Measurements from ENCODE around the gene CDCA5. TPM values are rescaled to one million over a fixed set of nuclear protein-coding genes. Genes with fewer than 3 reads are reported as not detected.

The CDCA5 gene
- total RNA-seq = 6.1 and 17.3 TPM in 2 replicates

GRCh38 chr11:65083834-65084597, at the start of gene CDCA5, which contains the start of gene ZFPL1:
TSS of gene CDCA5 (minus strand) at chr11:65084040. CDS start at chr11:65083978, 62 bp downstream.
TSS of gene ZFPL1 (plus strand) at chr11:65084222. CDS start at chr11:65084699, 477 bp downstream.

GRCh38 chr11:65121865-65122696, 38.2 kb upstream of the CDCA5 start, which contains the start of the genes FAU and MRPL49:
TSS of gene FAU (minus strand) at chr11:65122134. CDS start at chr11:65121813, 321 bp downstream.
TSS of gene MRPL49 (plus strand) at chr11:65122321. CDS start at chr11:65122347, 26 bp downstream.

GRCh38 chr11:65117206-65118096, 33.6 kb upstream of the CDCA5 start, which contains the start of gene ZNHIT2:
TSS of gene ZNHIT2 (minus strand) at chr11:65117701. CDS start at chr11:65117653, 48 bp downstream.

GRCh38 chr11:65111744-65112545, 28.1 kb upstream of the CDCA5 start, which contains the start of gene TM7SF2:
TSS of gene TM7SF2 (plus strand) at chr11:65111872. CDS start at chr11:65112016, 144 bp downstream.

GRCh38 chr11:65095974-65096806, 12.3 kb upstream of the CDCA5 start, which contains the start of gene VPS51:
TSS of gene VPS51 (plus strand) at chr11:65096214. CDS start at chr11:65096251, 37 bp downstream.

GRCh38 chr11:65058419-65059054, 25.3 kb downstream of the CDCA5 start, which contains the start of gene NAALADL1:
TSS of gene NAALADL1 (minus strand) at chr11:65058553. CDS start at chr11:65058521, 32 bp downstream.

GRCh38 chr11:65040847-65041622, 42.8 kb downstream of the CDCA5 start, which contains the start of gene SAC3D1:
TSS of gene SAC3D1 (plus strand) at chr11:65041210. CDS start at chr11:65041293, 83 bp downstream.

Other genes with a start within 250 kb of the CDCA5 start
- 0.08 and 0.91 TPM in 2 replicates for gene CDC42BPG, start 239.4 kb downstream of the CDCA5 start, total RNA-seq
- 37.5 and 50.9 TPM in 2 replicates for gene EHD1, start 205.4 kb downstream of the CDCA5 start, total RNA-seq
- 14.5 and 36.2 TPM in 2 replicates for gene ATG2A, start 166.8 kb downstream of the CDCA5 start, total RNA-seq
- 21.0 and 22.8 TPM in 2 replicates for gene PPP2R5B, start 159.4 kb downstream of the CDCA5 start, total RNA-seq
- not detected in 2 replicates for gene GPHA2, start 148.1 kb downstream of the CDCA5 start, total RNA-seq
- not detected in 2 replicates for gene MAJIN, start 111.9 kb downstream of the CDCA5 start, total RNA-seq
- gene BATF2, start 87.1 kb downstream of the CDCA5 start, total RNA-seq = 1.8 and 3.2 TPM in 2 replicates
- gene ARL2, start 69.9 kb downstream of the CDCA5 start, total RNA-seq = 187 and 226 TPM in 2 replicates
- gene SNX15, start 56.6 kb downstream of the CDCA5 start, total RNA-seq = 13.4 and 15.6 TPM in 2 replicates
- gene SAC3D1, start 42.8 kb downstream of the CDCA5 start, total RNA-seq = 6.7 and 16.2 TPM in 2 replicates
- gene NAALADL1, start 25.5 kb downstream of the CDCA5 start, total RNA-seq = 38.9 and 41.3 TPM in 2 replicates
- 51.3 and 69.4 TPM in 2 replicates for gene ZFPL1, start 182 bp upstream of the CDCA5 start, total RNA-seq
- 155 and 557 TPM in 2 replicates for gene VPS51, start 12.2 kb upstream of the CDCA5 start, total RNA-seq
- gene TM7SF2, start 27.8 kb upstream of the CDCA5 start, total RNA-seq = 16.8 and 32.3 TPM in 2 replicates
- 22.7 and 23.7 TPM in 2 replicates for gene ZNHIT2, start 33.7 kb upstream of the CDCA5 start, total RNA-seq
- gene FAU, start 38.1 kb upstream of the CDCA5 start, total RNA-seq = 511 and 807 TPM in 2 replicates
- gene MRPL49, start 38.3 kb upstream of the CDCA5 start, total RNA-seq = 55.3 and 71.5 TPM in 2 replicates
- gene SYVN1, start 50.5 kb upstream of the CDCA5 start, total RNA-seq = 20.6 and 34.6 TPM in 2 replicates
- gene SPDYC, start 86.2 kb upstream of the CDCA5 start, total RNA-seq = not detected in 2 replicates
- gene CAPN1, start 97.9 kb upstream of the CDCA5 start, total RNA-seq = 168 and 220 TPM in 2 replicates
- gene POLA2, start 177.9 kb upstream of the CDCA5 start, total RNA-seq = 11.7 and 18.0 TPM in 2 replicates
- 20.4 and 29.7 TPM in 2 replicates for gene CDC42EP2, start 230.8 kb upstream of the CDCA5 start, total RNA-seq
- 38.0 and 62.0 TPM in 2 replicates for gene DPF2, start 249.8 kb upstream of the CDCA5 start, total RNA-seq